Body of pancreas (tissue), 4 donors: Measurements from ENCODE around the gene MED8. TPM values are rescaled to one million over a fixed set of nuclear protein-coding genes. Genes with fewer than 3 reads are reported as not detected.
"Not testable (repeated sequence)": the region's sequence is repeated elsewhere in the genome, so short reads cannot be mapped to it uniquely, and the experiment has no call there.

Source experiments
- ATAC-seq: fragments of 150-250 bp; one replicate; pipeline ENCODE4 v1.9.1; 2016
- DNase-seq, 4 donors: peaks; one replicate each; pipeline ENCODE4 v3.0.0-alpha.2; 2019
- H3K27ac ChIP-seq, 4 donors: fragments of 200-600 bp; sonication (generic); 1 replicate in 3 of 4; 2 replicates in 1 of 4; pipeline versions ENCODE4 v1.5.1 to v1.6.1; 2016 to 2019; ENCODE audit warnings: mild to moderate bottlenecking in 1 of 4, mixed read lengths in 1 of 4, moderate library complexity in 1 of 4
- H3K27me3 ChIP-seq, 2 donors: fragments of 200-600 bp; sonication (generic); one replicate each; pipeline ENCODE4 v1.6.0; 2016; ENCODE audit warnings: mild to moderate bottlenecking in 1 of 2
- H3K36me3 ChIP-seq, 2 donors: fragments of 200-600 bp; sonication (generic); replicated peaks in 1 of 2; 2 replicates each; pipeline ENCODE4 v1.5.1; 2016; ENCODE audit warnings: low read depth in 2 of 2; ENCODE audit not compliant: insufficient read depth in 1 of 2
- H3K4me1 ChIP-seq: fragments of 200-600 bp; sonication (generic); one replicate; pipeline ENCODE4 v1.6.0; 2016
- H3K4me3 ChIP-seq, 2 donors: fragments of 200-600 bp; sonication (generic); 1 replicate in 1 of 2; 2 replicates in 1 of 2; pipeline ENCODE4 v1.5.1; 2016 to 2019
- H3K9me3 ChIP-seq, 3 donors: fragments of 200-600 bp; sonication (generic); 1 replicate in 2 of 3; 2 replicates in 1 of 3; pipeline ENCODE4 v1.5.1; 2016
- POLR2A ChIP-seq, 3 donors: fragments of 450-650 bp; IDR thresholded peaks; one replicate each; pipeline ENCODE4 v1.6.1; 2016; ENCODE audit warnings: antibody characterized with exemption in 3 of 3, mild to moderate bottlenecking in 2 of 3
- WGBS, 2 donors: methylation state at CpG; one replicate each; pipeline ENCODE4 v1.1.5; 2017; 5-methylcytosine and 5-hydroxymethylcytosine counted together
- intact Hi-C: fragments of 100-400 bp; cut with DNase I; formaldehyde crosslinking; loops from one replicate; pipeline ENCODE4 v1.15.1; 2023
- total RNA-seq, 2 donors: library from RNA; depleted of rRNA; stranded (reverse); fragments of >200 nt; gene quantifications; one replicate each; pipeline ENCODE4 v1.1.0, GENCODE V29; 2016
- TF ChIP-seq, protein P1 (sequence below), 7 experiments: fragments of 450-650 bp in 4 of 7; fragments of 200-600 bp in 3 of 7; sonication (generic) in 3 of 7; IDR thresholded peaks; one replicate each; pipeline ENCODE4 v1.5.1; 2016 to 2019; ENCODE audit warnings: antibody characterized with exemption in 7 of 7

MED8 gene
- total RNA-seq, 2 donors from 2014 or later, result 19.4 to 22.1 TPM

DNA sequence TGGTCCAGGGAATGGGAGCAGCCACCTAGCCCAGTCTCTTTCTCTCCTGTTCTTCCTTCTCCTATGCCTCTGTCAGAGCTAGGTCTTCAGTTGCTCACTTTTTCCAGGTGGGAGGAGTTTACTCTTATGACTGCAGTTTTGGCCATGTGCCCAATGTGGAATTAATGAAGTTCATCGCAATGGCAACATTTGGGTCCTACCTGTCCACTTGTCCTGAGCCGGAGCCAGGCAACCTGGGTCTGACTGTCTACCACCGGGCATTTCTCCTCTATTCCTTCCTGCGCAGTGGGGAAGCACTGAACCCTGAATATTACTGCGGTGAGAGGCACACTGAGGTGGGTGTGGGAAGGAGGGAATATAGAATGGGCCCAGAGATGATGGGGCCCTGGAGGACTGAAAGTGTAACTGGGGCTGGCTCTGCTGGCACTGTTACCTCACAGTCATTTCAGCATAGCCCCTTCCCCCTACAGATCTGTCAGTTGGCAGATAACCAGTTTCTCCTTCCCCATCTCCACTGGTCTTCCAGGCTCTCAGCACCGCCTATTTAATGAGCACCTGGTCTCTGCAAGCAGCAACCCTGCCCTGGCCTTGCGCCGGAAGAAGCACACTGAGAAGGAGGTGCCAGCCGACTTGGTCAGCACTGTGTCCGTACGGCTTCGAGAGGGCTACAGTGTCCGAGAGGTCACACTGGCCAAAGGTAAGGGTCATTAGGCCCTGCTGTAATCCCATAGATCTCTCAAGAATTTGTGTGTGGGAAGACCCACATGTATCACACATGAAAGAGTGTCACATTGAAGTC, 30.2 kb upstream of the MED8 start:
- DNase-seq, result no peak
- intact Hi-C loops, result loop anchor here (5.0 kb wide), 1 partner anchor 193 kb away; no protein-coding TSS in a partner anchor
- no peaks in the 10 kb centered on the region for H3K9me3 ChIP-seq
- H3K27me3 ChIP-seq, result no peaks in the 10 kb centered on the region
- no peaks in the 10 kb centered on the region for H3K4me1 ChIP-seq
- ATAC-seq, result no peak
- WGBS, 2 donors, result 97 to 99% methylated on average over 13 of the region's 13 CpGs
- no peak overlapping the region for H3K27ac ChIP-seq
- no peak overlapping the region for H3K4me3 ChIP-seq
- TF ChIP-seq, protein P1, sequence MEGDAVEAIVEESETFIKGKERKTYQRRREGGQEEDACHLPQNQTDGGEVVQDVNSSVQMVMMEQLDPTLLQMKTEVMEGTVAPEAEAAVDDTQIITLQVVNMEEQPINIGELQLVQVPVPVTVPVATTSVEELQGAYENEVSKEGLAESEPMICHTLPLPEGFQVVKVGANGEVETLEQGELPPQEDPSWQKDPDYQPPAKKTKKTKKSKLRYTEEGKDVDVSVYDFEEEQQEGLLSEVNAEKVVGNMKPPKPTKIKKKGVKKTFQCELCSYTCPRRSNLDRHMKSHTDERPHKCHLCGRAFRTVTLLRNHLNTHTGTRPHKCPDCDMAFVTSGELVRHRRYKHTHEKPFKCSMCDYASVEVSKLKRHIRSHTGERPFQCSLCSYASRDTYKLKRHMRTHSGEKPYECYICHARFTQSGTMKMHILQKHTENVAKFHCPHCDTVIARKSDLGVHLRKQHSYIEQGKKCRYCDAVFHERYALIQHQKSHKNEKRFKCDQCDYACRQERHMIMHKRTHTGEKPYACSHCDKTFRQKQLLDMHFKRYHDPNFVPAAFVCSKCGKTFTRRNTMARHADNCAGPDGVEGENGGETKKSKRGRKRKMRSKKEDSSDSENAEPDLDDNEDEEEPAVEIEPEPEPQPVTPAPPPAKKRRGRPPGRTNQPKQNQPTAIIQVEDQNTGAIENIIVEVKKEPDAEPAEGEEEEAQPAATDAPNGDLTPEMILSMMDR (IDR thresholded peaks at IDR 0.05), result no peak
- no peak for TF ChIP-seq POLR2A (IDR thresholded peaks at IDR 0.05)
- peaks cover 5 to 51% of the 10 kb centered on the region in 2 donors for H3K36me3 ChIP-seq

DNA sequence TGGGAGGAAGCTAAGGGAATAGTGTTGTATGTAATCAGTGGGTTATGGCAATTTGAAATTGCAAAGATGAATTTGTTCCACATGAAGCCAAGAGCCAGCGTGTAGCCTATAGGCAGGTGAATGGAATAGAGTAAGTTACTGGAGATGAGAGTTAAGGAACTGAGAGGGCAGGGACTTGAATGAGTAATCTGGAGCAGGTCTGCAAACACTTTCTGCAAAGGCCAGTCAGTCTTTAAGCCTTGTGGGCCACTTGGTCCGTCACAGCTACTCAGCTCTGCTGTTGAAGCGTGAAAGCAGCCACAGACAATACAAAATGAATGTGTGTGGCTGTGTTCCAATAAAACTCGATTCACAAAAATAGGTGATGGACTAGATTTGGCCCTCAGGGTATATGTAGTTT, 29.3 kb upstream of the MED8 start:
- H3K4me1 ChIP-seq, result no peaks in the 10 kb centered on the region
- no peak overlapping the region for H3K4me3 ChIP-seq
- no peak overlapping the region for H3K27ac ChIP-seq
- 87 to 92% methylated on average over 4 of the region's 4 CpGs for WGBS, 2 donors
- H3K9me3 ChIP-seq, result no peaks in the 10 kb centered on the region
- peaks cover 5 to 46% of the 10 kb centered on the region in 2 donors for H3K36me3 ChIP-seq
- ATAC-seq (no peak), DNase-seq (no peak)
- intact Hi-C loops, result loop anchor here (5.0 kb wide), 1 partner anchor 192 kb away; no protein-coding TSS in a partner anchor
- no peak for TF ChIP-seq POLR2A (IDR thresholded peaks at IDR 0.05)
- TF ChIP-seq, protein P1 (IDR thresholded peaks at IDR 0.05), result no peak
- no peaks in the 10 kb centered on the region for H3K27me3 ChIP-seq

DNA sequence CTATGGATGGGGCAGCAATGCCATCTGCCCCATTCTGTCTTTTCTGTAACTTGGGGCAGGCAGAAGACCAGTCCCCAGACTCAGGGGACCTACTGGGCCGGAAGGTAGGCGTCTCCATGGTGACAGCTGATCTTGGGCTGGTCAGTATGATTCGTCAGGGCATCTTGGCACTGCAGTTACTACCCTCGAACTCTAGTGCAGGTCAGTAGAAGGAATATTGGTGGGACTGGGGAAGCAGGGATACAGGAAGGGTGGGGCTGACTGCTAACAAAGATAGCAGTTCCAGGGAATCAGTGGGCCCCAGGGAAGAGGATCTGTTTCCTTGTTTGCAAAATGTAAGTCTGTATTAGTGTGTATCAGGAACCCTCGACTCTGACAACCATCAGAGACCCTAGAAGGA, 26.3 kb upstream of the MED8 start:
- no peak for TF ChIP-seq POLR2A (IDR thresholded peaks at IDR 0.05)
- TF ChIP-seq, protein P1 (IDR thresholded peaks at IDR 0.05), result no peak

DNA sequence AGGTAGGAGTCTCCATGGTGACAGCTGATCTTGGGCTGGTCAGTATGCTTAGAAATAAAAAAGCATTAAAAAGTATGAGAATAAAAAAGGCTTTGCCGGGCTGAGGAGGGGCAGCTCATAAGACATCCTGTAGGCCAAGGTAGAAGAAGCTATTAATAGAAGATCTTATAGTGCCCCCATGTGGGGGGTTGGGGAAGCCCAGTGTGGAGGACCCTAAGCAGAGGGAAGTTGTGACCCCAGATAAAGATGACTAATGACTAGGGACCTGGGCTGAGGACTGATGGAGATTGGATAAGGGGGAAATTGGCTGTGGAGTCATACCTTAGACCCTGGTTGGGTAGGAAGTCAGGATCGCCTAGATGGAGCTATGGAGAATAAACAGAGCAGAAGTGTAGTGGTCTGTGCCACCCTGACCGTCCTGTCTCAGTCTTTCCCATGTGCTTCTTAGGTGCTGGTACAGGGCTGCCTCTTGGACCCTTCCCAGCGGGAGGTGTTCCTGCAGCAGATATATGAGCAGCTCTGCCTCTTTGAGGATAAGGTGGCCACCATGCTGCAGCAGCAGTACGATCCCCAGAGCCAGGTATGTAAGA, 25.1 kb upstream of the MED8 start:
- peak; percentile 82 for ATAC-seq
- Histone ChIP-seq H3K27ac (no peak overlapping the region), H3K9me3 (no peaks in the 10 kb centered on the region), H3K4me3 (no peak overlapping the region), H3K4me1 (no peaks in the 10 kb centered on the region), H3K36me3 (peaks cover 0 to 21% of the 10 kb centered on the region in 2 donors), H3K27me3 (no peaks in the 10 kb centered on the region)
- DNase-seq, result peak; percentile 62 to 78 (median 68)
- intact Hi-C loops, result loop anchor here (5.0 kb wide), 1 partner anchor 187 kb away; no protein-coding TSS in a partner anchor
- 75 to 79% methylated on average over 5 of the region's 5 CpGs for WGBS, 2 donors
- no peak for TF ChIP-seq POLR2A (IDR thresholded peaks at IDR 0.05)
- TF ChIP-seq, protein P1 (IDR thresholded peaks at IDR 0.05), result peak; percentile 42 to 73 (median 66)

More for the DNA sequence above, 26.3 kb upstream of the MED8 start:
- H3K4me3 ChIP-seq, result no peak overlapping the region
- ATAC-seq, result no peak
- intact Hi-C loops, result loop anchor here (5.0 kb wide), 1 partner anchor 189 kb away; no protein-coding TSS in a partner anchor
- no peak for DNase-seq
- no peaks in the 10 kb centered on the region for H3K4me1 ChIP-seq
- no peaks in the 10 kb centered on the region for H3K27me3 ChIP-seq
- H3K9me3 ChIP-seq, result no peaks in the 10 kb centered on the region
- peaks cover 0 to 31% of the 10 kb centered on the region in 2 donors for H3K36me3 ChIP-seq
- H3K27ac ChIP-seq, result no peak overlapping the region
- 78 to 90% methylated on average over 3 to 5 of the region's 5 CpGs for WGBS, 2 donors

DNA sequence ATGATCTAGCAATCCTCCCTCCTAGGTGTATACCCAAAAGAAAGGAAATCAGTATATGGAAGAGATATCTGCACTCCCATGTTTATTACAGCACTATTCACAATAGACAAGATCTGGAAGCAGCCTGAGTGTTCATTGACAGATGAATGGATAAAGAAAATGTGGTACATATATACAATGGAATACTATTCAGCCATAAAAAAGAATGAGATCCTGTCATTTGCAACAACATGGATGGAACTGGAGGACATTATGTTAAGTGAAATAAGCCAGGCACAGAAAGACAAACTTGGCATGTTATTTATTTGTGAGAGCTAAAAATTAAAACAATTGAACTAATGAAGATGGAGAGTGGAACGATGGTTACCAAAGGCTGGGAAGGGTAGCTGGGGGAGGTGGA, 23.8 kb upstream of the MED8 start:
- H3K4me3 ChIP-seq, ATAC-seq, H3K27ac ChIP-seq, H3K27me3 ChIP-seq, DNase-seq, H3K9me3 ChIP-seq, intact Hi-C loops, H3K4me1 ChIP-seq: not testable (repeated sequence)
- 91 to 94% methylated on average over 1 of the region's 1 CpG for WGBS, 2 donors
- H3K36me3 ChIP-seq, result peaks cover 0 to 10% of the 10 kb centered on the region in 2 donors
